ENCODE results near the gene UST. TPM values are rescaled to one million over a fixed set of nuclear protein-coding genes. Genes with fewer than 3 reads are reported as not detected.

Gene UST
- total and polyA plus RNA-seq, 2 of the 8 experiments (the other 6 are each of a cell fraction or from before 2014, with no cell fraction given), result 13.5 to 34.5 TPM

- TF ChIP-seq ATF2 (IDR thresholded peaks at IDR 0.05; ENCODE audit: low read length) (peak; percentile 66; the same call in 1 of the 2 replicates), YY1 (IDR thresholded peaks at IDR 0.05; ENCODE audit: low read depth, low read length) (peak; percentile 69; the same call in 1 of the 2 replicates), SP2 (IDR thresholded peaks at IDR 0.05; ENCODE audit: low read length) (no peak), CTBP2 (IDR thresholded peaks at IDR 0.05; ENCODE audit: borderline replicate concordance, insufficient read depth, insufficient read length, low read length) (no peak), ATF3 (IDR thresholded peaks at IDR 0.05; ENCODE audit: insufficient read depth, low read depth, low read length) (0 out of 2 replicates have a peak, but pooled peaks have one; percentile 2), TAF1 (IDR thresholded peaks at IDR 0.05; ENCODE audit: low read depth, low read length) (no peak), EGR1 (IDR thresholded peaks at IDR 0.05; ENCODE audit: borderline replicate concordance, low read depth, low read length) (no peak)
Observed at GRCh38 chr6:148947621-148948444, 201.0 kb downstream of the UST start (continued).

Measured in H1 (cell line).